Measurements from ENCODE around the gene SLC9A3.

Gene SLC9A3

DNA sequence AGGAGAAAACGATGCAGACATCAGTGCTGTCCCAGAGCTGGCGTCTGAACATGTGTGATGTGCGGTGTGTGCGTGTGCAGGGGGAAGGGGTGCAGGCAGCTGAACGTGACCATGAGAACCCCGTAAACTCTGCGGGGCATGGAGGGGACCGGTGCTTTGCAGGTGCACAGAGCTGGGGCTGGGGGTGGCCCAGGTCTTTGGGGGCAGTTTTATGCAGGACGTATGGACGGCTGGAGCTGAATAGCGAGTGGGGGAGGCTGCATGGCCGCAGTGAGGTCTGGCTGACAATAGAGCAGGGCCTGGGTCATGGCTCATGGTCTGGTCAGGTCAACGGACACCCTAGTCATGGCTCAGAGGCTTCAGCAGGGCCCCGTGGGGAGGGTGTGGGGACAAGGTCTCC is 84.6 kb downstream of the SLC9A3 start:
- no peak overlapping the region for H3K4me2 ChIP-seq (ENCODE audit: insufficient read depth, low read length)
- ATAC-seq (ENCODE audit: insufficient read depth, low read depth) (no peak), DNase-seq (no peak)
- H3K36me3 ChIP-seq (ENCODE audit: insufficient read depth, low read length): peaks cover 3% of the 10 kb centered on the region; the same call in 1 of the 2 replicates
- no peak overlapping the region for H3K9ac ChIP-seq (ENCODE audit: low read depth, low read length)
- H4K20me1 ChIP-seq (ENCODE audit: insufficient read depth, low read length): peaks cover 7% of the 10 kb centered on the region; the same call in 1 of the 2 replicates
- H3K27ac ChIP-seq (ENCODE audit: low read length): no peak overlapping the region
- no peak for TF ChIP-seq EZH2 (IDR thresholded peaks at IDR 0.05; ENCODE audit: borderline replicate concordance, low read depth, low read length, severe bottlenecking)
- TF ChIP-seq, protein P1, sequence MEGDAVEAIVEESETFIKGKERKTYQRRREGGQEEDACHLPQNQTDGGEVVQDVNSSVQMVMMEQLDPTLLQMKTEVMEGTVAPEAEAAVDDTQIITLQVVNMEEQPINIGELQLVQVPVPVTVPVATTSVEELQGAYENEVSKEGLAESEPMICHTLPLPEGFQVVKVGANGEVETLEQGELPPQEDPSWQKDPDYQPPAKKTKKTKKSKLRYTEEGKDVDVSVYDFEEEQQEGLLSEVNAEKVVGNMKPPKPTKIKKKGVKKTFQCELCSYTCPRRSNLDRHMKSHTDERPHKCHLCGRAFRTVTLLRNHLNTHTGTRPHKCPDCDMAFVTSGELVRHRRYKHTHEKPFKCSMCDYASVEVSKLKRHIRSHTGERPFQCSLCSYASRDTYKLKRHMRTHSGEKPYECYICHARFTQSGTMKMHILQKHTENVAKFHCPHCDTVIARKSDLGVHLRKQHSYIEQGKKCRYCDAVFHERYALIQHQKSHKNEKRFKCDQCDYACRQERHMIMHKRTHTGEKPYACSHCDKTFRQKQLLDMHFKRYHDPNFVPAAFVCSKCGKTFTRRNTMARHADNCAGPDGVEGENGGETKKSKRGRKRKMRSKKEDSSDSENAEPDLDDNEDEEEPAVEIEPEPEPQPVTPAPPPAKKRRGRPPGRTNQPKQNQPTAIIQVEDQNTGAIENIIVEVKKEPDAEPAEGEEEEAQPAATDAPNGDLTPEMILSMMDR (IDR thresholded peaks at IDR 0.05; ENCODE audit: borderline replicate concordance, extremely low read depth, low read length, poor library complexity, severe bottlenecking): no peak
- no peaks in the 10 kb centered on the region for H3K9me3 ChIP-seq (ENCODE audit: insufficient read depth, low read length, severe bottlenecking)
- no peak overlapping the region for H3K4me3 ChIP-seq (ENCODE audit: low read depth in 1 of 2, low read length in 2 of 2)
- no peak overlapping the region for H2AFZ ChIP-seq (ENCODE audit: low read depth, low read length)
- H3K4me1 ChIP-seq (ENCODE audit: insufficient read depth, low read length): peaks cover 25% of the 10 kb centered on the region
- peaks cover 27% of the 10 kb centered on the region for H3K79me2 ChIP-seq (ENCODE audit: insufficient read depth, low read length)
- H3K27me3 ChIP-seq (ENCODE audit: insufficient read depth, low read length, poor library complexity): no peaks in the 10 kb centered on the region

DNA sequence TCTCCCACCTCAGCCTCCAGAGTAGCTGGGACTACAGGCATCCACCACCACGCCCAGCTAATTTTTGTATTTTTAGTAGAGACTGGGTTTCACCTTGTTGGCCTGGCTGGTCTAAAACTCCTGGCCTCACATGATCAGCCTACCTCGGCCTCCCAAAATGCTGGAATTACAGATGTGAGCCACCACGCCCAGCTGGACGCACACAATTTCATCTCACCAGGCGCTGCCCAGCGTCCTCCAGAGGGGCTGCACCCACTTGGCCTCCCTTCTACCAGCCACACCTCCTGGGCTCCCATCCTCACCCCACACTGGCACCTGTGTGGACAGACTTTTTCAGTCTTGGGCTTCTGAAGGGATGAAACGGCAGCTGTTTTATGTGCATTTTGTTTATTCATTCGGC is 85.1 kb downstream of the SLC9A3 start:
- Histone ChIP-seq H3K4me3 (ENCODE audit: low read depth in 1 of 2, low read length in 2 of 2) (no peak overlapping the region), H4K20me1 (ENCODE audit: insufficient read depth, low read length) (peaks cover 7% of the 10 kb centered on the region; the same call in 1 of the 2 replicates), H3K36me3 (ENCODE audit: insufficient read depth, low read length) (peaks cover 3% of the 10 kb centered on the region; the same call in 1 of the 2 replicates), H3K27me3 (ENCODE audit: insufficient read depth, low read length, poor library complexity) (no peaks in the 10 kb centered on the region), H3K4me2 (ENCODE audit: insufficient read depth, low read length) (no peak overlapping the region), H3K4me1 (ENCODE audit: insufficient read depth, low read length) (peaks cover 20% of the 10 kb centered on the region), H3K9ac (ENCODE audit: low read depth, low read length) (no peak overlapping the region), H3K9me3 (ENCODE audit: insufficient read depth, low read length, severe bottlenecking) (no peaks in the 10 kb centered on the region), H3K79me2 (ENCODE audit: insufficient read depth, low read length) (peaks cover 22% of the 10 kb centered on the region), H2AFZ (ENCODE audit: low read depth, low read length) (no peak overlapping the region), H3K27ac (ENCODE audit: low read length) (no peak overlapping the region)
- ATAC-seq (ENCODE audit: insufficient read depth, low read depth) (no peak), DNase-seq (no peak)
- TF ChIP-seq, protein P1 (IDR thresholded peaks at IDR 0.05; ENCODE audit: borderline replicate concordance, extremely low read depth, low read length, poor library complexity, severe bottlenecking): no peak
- TF ChIP-seq EZH2 (IDR thresholded peaks at IDR 0.05; ENCODE audit: borderline replicate concordance, low read depth, low read length, severe bottlenecking): no peak

DNA sequence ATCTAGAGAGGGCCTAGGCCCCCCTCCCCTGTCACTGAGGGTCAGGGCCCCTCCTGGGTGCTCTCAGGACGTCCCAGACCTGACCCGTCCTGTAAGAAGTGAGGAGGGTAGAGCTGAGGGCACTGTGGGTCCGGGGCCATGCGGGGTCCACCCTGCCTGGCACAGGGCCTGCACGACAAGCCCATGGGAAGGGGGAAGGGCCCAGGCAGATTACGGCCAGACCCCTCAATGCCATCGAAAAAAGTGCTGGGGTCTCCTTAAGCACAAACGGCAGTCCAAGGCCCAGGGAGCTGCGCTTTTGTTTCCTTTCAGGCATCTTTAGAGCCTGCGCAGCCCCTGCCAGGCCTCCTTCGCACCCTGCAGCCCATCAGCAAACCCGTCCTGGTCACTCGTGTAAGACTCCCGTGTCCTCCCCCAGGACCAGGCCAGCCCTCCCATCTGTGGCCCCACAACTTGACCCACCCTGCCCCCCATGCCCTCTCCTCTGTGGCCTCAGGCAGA is 85.7 kb downstream of the SLC9A3 start:
- no peak overlapping the region for H3K4me3 ChIP-seq (ENCODE audit: low read depth in 1 of 2, low read length in 2 of 2)

More for the DNA sequence above, 85.7 kb downstream of the SLC9A3 start:
- peaks cover 16% of the 10 kb centered on the region for H3K79me2 ChIP-seq (ENCODE audit: insufficient read depth, low read length)
- no peak for DNase-seq
- H3K4me1 ChIP-seq (ENCODE audit: insufficient read depth, low read length): peaks cover 14% of the 10 kb centered on the region
- H4K20me1 ChIP-seq (ENCODE audit: insufficient read depth, low read length): peaks cover 2% of the 10 kb centered on the region; the same call in 1 of the 2 replicates
- no peak overlapping the region for H2AFZ ChIP-seq (ENCODE audit: low read depth, low read length)
- ATAC-seq (ENCODE audit: insufficient read depth, low read depth): no peak
- TF ChIP-seq, protein P1 (IDR thresholded peaks at IDR 0.05; ENCODE audit: borderline replicate concordance, extremely low read depth, low read length, poor library complexity, severe bottlenecking): no peak
- TF ChIP-seq EZH2 (IDR thresholded peaks at IDR 0.05; ENCODE audit: borderline replicate concordance, low read depth, low read length, severe bottlenecking): no peak
- H3K4me2 ChIP-seq (ENCODE audit: insufficient read depth, low read length): no peak overlapping the region
- peaks cover 3% of the 10 kb centered on the region; the same call in 1 of the 2 replicates for H3K36me3 ChIP-seq (ENCODE audit: insufficient read depth, low read length)
- no peak overlapping the region for H3K27ac ChIP-seq (ENCODE audit: low read length)
- no peaks in the 10 kb centered on the region for H3K27me3 ChIP-seq (ENCODE audit: insufficient read depth, low read length, poor library complexity)
- H3K9me3 ChIP-seq (ENCODE audit: insufficient read depth, low read length, severe bottlenecking): no peaks in the 10 kb centered on the region
- no peak overlapping the region for H3K9ac ChIP-seq (ENCODE audit: low read depth, low read length)

All from DND-41 (cell line).